Astrocyte (in vitro differentiated cells and primary cell): Measurements from ENCODE around the gene MORC1.

Source experiments
- EZH2 ChIP-seq: IDR thresholded peaks from 2 replicates; pipeline ENCODE4 v1.6.1; 2012; ENCODE audit warnings: mild to moderate bottlenecking, low read length, inconsistent platforms; ENCODE audit not compliant: insufficient read depth
- TF ChIP-seq, protein P1 (sequence below): IDR thresholded peaks from 2 replicates; pipeline ENCODE4 v1.5.1; 2011; ENCODE audit warnings: low read depth, mild to moderate bottlenecking, inconsistent platforms, low read length, moderate library complexity; ENCODE audit not compliant: insufficient read depth

DNA sequence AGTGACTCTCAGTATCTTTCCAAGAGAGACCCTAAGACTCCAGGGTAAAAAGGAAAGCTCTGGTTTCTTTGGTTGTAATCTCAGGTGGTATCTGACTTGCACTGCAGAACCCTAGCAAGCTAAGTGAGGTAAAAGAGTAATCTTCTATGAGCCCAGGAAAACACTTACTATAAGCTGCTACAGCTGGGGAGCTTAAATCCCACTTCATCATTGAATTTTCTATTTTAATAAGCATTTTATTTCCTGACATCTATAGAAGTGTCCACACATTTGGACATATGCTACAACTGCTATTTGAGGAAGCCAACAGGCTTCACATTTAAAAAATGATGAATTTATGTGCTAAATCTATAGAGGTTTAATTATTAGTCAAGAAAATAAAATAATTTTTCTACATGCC lies 91.1 kb downstream of the MORC1 start:
- TF ChIP-seq, protein P1, sequence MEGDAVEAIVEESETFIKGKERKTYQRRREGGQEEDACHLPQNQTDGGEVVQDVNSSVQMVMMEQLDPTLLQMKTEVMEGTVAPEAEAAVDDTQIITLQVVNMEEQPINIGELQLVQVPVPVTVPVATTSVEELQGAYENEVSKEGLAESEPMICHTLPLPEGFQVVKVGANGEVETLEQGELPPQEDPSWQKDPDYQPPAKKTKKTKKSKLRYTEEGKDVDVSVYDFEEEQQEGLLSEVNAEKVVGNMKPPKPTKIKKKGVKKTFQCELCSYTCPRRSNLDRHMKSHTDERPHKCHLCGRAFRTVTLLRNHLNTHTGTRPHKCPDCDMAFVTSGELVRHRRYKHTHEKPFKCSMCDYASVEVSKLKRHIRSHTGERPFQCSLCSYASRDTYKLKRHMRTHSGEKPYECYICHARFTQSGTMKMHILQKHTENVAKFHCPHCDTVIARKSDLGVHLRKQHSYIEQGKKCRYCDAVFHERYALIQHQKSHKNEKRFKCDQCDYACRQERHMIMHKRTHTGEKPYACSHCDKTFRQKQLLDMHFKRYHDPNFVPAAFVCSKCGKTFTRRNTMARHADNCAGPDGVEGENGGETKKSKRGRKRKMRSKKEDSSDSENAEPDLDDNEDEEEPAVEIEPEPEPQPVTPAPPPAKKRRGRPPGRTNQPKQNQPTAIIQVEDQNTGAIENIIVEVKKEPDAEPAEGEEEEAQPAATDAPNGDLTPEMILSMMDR: no peak
- TF ChIP-seq EZH2: no peak
